Bronchial epithelial cell (primary cell): ENCODE results near the gene ONECUT3. TPM values are rescaled to one million over a fixed set of nuclear protein-coding genes. Genes with fewer than 3 reads are reported as not detected.

Experiments
- DNase-seq: peaks from one replicate; pipeline ENCODE4 v3.0.0-alpha.2; 2010; ENCODE audit warnings: low read depth
- FAIRE-seq: peaks from 2 replicates; lab custom pipeline; 2011; peaks lifted over from hg19 to GRCh38; lab: Jason Lieb, UNC
- H3K27me3 ChIP-seq: 2 replicates; pipeline ENCODE4 v1.5.1; 2011; ENCODE audit warnings: low read length; ENCODE audit not compliant: control insufficient read depth, insufficient read depth
- H3K36me3 ChIP-seq: 2 replicates; pipeline ENCODE4 v1.5.1; 2011; ENCODE audit warnings: low read length; ENCODE audit not compliant: control insufficient read depth, insufficient read depth
- H3K4me3 ChIP-seq: 2 replicates; pipeline ENCODE4 v1.5.1; 2011; ENCODE audit warnings: mild to moderate bottlenecking, low read depth, low read length, control low read depth
- total RNA-seq: library from RNA; depleted of rRNA; stranded (reverse); fragments of >200 nt; gene quantifications from 2 replicates; pipeline ENCODE4 v1.2.1, GENCODE V29; 2014
- TF ChIP-seq, protein P1 (sequence below): IDR thresholded peaks from 2 replicates; pipeline ENCODE4 v1.5.1; 2011; ENCODE audit warnings: mild to moderate bottlenecking, moderate library complexity, low read length, control low read depth, inconsistent platforms; ENCODE audit not compliant: insufficient read depth, severe bottlenecking

ONECUT3 gene
- total RNA-seq, 1 donor from 2014 or later: under 0.01 TPM

DNA sequence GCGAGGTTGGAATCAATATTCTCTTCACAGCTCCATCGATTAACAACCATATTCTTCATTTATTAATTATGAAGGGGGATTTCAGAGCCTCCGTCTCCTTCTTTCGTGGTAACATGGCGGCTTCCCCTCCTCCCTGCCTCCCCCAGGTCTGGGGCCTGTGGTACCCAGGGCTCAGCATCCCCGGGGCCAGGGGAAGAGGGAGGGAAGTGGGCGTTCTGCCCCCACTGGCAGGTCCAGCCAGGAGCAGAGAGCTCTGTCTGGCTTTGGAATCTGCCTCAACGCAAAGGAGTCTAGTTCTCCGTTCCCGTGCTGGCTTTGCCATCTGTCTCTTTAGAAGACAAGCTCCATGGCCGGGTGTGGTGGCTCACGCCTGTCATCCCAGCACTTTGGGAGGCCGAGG, 37.8 kb upstream of the ONECUT3 start:
- H3K27me3 ChIP-seq: peaks cover 11% of the 10 kb centered on the region
- no peak for FAIRE-seq
- no peak for DNase-seq
- TF ChIP-seq, protein P1, sequence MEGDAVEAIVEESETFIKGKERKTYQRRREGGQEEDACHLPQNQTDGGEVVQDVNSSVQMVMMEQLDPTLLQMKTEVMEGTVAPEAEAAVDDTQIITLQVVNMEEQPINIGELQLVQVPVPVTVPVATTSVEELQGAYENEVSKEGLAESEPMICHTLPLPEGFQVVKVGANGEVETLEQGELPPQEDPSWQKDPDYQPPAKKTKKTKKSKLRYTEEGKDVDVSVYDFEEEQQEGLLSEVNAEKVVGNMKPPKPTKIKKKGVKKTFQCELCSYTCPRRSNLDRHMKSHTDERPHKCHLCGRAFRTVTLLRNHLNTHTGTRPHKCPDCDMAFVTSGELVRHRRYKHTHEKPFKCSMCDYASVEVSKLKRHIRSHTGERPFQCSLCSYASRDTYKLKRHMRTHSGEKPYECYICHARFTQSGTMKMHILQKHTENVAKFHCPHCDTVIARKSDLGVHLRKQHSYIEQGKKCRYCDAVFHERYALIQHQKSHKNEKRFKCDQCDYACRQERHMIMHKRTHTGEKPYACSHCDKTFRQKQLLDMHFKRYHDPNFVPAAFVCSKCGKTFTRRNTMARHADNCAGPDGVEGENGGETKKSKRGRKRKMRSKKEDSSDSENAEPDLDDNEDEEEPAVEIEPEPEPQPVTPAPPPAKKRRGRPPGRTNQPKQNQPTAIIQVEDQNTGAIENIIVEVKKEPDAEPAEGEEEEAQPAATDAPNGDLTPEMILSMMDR: no peak
- H3K4me3 ChIP-seq: no peak overlapping the region
- H3K36me3 ChIP-seq: no peaks in the 10 kb centered on the region

DNA sequence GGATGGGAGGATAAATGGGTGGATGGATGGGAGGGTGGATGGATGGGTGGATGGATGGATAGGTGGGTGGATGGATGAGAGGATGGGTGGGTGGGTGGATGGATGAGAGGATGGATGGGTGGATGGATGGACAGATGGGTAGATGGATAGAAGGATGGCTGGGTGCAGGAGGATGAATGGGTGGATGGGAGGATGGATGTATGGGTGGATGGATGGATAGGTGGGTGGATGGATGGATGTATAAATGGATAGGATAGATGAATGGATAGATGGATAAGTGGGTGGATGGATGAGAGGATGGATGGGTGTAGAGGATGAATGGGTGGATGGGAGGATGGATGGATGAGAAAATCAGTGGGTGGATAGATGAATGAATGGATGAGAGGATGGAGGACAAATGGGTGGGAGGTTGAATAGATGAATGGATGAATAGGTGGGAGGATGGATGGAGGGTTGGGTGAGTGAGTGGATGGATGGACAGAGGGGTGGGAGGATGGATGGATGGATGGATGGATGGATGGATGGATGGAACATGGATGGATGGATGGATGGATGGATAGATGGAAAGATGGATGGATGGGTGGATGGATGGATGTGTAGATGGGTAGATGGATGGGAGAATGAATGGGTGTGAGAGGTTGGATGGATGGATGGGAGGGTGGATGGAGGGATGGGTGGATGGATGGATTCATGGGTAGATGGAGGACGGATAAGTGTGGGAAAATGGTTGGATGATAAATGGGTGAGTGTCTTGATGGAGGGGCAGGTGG, 35.9 kb upstream of the ONECUT3 start:
- Histone ChIP-seq H3K36me3 (no peaks in the 10 kb centered on the region), H3K4me3 (no peak overlapping the region), H3K27me3 (peaks cover 11% of the 10 kb centered on the region)
- TF ChIP-seq, protein P1: no peak
- no peak for DNase-seq
- no peak for FAIRE-seq

DNA sequence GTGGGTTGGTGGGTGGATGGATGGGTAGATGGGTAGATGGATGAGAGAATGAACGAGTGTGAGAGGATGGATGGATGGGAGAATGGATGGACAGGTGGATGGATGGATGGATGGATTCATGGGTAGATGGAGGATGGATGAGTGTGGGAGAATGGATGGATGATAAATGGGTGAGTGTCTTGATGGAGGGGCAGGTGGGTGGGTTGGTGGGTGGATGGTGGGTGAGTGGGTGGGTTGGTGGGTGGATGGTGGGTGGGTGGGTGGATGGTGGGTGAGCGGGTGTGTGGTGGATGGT, 35.4 kb upstream of the ONECUT3 start:
- H3K27me3 ChIP-seq: peaks cover 12% of the 10 kb centered on the region
- FAIRE-seq (no peak), DNase-seq (no peak)
- H3K36me3 ChIP-seq: no peaks in the 10 kb centered on the region
- TF ChIP-seq, protein P1: no peak
- H3K4me3 ChIP-seq: no peak overlapping the region

DNA sequence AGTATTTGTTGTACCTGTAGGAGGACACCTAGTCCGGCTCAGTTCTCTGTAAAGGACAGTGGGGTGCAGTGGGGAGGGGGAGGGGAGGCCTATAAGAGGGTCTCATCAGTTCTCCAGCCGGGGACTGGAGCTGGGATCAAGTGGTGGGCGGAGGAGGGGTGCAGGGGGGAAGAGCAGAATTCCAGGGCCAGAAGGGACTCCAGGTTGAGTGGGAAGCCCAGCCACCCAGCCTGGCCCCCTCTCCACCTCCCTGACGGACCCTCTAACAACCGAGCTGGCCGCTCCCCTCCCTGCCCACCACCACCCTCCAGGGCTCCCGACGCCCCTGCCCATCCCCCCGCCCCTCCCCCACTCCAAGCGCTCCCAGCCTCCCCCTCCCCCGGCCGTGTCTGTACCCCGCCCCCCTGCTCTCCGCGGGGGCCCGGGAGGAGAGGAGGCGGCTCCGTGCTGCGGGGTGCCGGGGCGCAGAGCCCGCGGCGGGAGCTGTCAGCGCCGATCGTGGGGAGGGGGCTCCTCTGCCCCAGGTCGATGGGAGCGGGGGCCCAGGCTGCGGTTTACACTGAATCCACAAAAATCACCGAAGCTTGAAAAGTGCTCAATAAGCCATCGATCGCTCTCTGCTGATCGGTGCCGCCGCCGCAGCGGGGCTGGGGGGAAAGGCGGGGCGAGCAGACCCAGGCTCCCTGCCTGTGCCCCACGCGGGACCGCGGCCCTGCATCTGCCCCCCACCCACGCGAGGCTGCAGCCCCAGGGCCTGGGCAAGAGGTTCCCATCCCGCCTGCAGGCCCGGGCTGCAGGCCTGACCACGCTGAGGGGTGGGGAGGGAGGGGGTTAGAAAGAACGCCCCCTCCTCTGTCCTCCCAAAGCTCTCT, 34.6 kb upstream of the ONECUT3 start:
- Histone ChIP-seq H3K27me3 (peaks cover 12% of the 10 kb centered on the region), H3K4me3 (no peak overlapping the region), H3K36me3 (no peaks in the 10 kb centered on the region)
- DNase-seq (no peak), FAIRE-seq (no peak)
- TF ChIP-seq, protein P1: no peak

DNA sequence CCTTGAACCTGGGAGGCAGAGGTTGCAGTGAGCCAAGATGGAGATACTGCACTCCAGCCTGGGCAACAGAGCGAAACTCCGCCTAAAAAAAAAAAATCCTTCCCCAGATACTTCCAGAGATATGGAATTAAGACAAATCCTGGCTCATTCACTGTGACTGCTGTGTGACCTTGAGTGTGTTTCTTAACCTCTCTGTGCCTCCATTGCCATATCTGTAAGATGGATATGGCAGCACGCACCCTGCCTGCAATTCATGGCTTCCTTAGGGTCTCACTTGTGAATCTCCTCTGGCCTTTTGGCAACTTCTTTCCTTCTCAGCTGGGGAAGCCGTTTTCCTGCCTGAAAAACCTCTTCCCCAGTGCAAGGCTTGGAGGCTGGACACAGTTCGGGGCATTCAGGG, 33.8 kb upstream of the ONECUT3 start:
- no peaks in the 10 kb centered on the region for H3K36me3 ChIP-seq
- H3K4me3 ChIP-seq: no peak overlapping the region
- TF ChIP-seq, protein P1: no peak
- FAIRE-seq (no peak), DNase-seq (no peak)
- H3K27me3 ChIP-seq: peaks cover 12% of the 10 kb centered on the region
